Progenitor cell of endocrine pancreas (in vitro differentiated cells): ENCODE measurements around the gene ZNF12. TPM values are rescaled to one million over a fixed set of nuclear protein-coding genes. Genes with fewer than 3 reads are reported as not detected.

ENCODE experiments used
- DNase-seq: peaks from one replicate; pipeline ENCODE4 v3.0.0; 2021; ENCODE audit warnings: low spot score; ENCODE audit not compliant: unreplicated experiment
- H3K27ac Mint-ChIP-seq: 2 replicates; pipeline ENCODE4 v1.8.0; 2021; ENCODE audit warnings: mild to moderate bottlenecking, moderate library complexity, mixed read lengths
- H3K27me3 Mint-ChIP-seq: 2 replicates; pipeline ENCODE4 v1.8.0; 2021; ENCODE audit warnings: mixed read lengths
- H3K36me3 Mint-ChIP-seq: 2 replicates; pipeline ENCODE4 v1.8.0; 2022; ENCODE audit warnings: mixed read lengths; ENCODE audit not compliant: insufficient read depth
- H3K4me1 Mint-ChIP-seq: 2 replicates; pipeline ENCODE4 v1.8.0; 2021; ENCODE audit warnings: low read depth, mixed read lengths
- H3K4me3 Mint-ChIP-seq: 2 replicates; pipeline ENCODE4 v1.8.0; 2021; ENCODE audit warnings: low read depth, mild to moderate bottlenecking, moderate library complexity, mixed read lengths
- H3K9me3 Mint-ChIP-seq: 2 replicates; pipeline ENCODE4 v1.8.0; 2021; ENCODE audit warnings: low read depth, mixed read lengths
- total RNA-seq: library from RNA; stranded (reverse); gene quantifications from 2 replicates; pipeline ENCODE4 v1.2.1, GENCODE V29; 2021
- TF ChIP-seq, protein P1 (sequence below): fragments of 200-600 bp; sonication (generic); IDR thresholded peaks from one replicate; pipeline ENCODE4 v1.5.0; 2021; ENCODE audit warnings: antibody characterized with exemption, mild to moderate bottlenecking; ENCODE audit not compliant: unreplicated experiment

The ZNF12 gene
- total RNA-seq, 1 donor from 2014 or later: 28.8 TPM

DNA sequence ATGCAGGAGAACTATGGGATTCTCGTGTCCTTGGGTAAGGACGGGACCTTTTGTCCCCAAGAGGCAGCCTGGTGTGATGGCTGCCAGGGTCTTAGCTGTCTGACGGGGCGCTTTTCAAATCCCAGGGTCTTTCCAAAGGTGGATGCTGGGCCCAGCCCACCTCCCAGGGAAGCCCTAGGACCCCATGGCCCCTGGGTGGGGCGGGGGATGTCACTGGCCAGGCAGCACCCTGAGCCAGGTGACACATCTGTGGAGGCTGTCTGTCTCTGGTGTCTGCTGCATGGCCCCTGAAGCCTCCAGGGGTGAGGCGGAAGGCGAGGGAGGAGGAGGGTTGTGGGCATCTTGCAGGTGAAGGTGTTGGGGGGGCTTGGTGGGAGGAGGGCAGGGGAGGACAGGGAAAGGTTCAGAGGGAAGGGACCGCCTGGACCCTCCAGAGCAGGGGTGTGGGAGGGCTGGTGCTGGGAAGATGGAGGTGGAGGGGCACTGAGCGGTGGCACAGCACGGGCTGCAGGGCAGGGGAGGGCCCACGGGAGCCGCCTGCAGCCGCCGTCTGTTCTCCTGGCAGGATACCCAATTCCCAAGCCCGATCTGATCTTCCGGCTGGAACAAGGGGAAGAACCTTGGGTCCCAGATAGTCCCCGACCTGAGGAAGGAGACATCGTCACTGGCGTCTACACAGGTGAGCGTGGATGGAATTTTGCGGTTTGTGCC lies 62.7 kb downstream of the ZNF12 start:
- no peaks in the 10 kb centered on the region for H3K27me3 Mint-ChIP-seq
- DNase-seq: no peak
- H3K27ac Mint-ChIP-seq: no peak overlapping the region
- peaks cover 11% of the 10 kb centered on the region for H3K36me3 Mint-ChIP-seq
- H3K9me3 Mint-ChIP-seq: no peaks in the 10 kb centered on the region
- TF ChIP-seq, protein P1, sequence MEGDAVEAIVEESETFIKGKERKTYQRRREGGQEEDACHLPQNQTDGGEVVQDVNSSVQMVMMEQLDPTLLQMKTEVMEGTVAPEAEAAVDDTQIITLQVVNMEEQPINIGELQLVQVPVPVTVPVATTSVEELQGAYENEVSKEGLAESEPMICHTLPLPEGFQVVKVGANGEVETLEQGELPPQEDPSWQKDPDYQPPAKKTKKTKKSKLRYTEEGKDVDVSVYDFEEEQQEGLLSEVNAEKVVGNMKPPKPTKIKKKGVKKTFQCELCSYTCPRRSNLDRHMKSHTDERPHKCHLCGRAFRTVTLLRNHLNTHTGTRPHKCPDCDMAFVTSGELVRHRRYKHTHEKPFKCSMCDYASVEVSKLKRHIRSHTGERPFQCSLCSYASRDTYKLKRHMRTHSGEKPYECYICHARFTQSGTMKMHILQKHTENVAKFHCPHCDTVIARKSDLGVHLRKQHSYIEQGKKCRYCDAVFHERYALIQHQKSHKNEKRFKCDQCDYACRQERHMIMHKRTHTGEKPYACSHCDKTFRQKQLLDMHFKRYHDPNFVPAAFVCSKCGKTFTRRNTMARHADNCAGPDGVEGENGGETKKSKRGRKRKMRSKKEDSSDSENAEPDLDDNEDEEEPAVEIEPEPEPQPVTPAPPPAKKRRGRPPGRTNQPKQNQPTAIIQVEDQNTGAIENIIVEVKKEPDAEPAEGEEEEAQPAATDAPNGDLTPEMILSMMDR: no peak
- H3K4me3 Mint-ChIP-seq: no peak overlapping the region
- H3K4me1 Mint-ChIP-seq: peaks cover 4% of the 10 kb centered on the region

DNA sequence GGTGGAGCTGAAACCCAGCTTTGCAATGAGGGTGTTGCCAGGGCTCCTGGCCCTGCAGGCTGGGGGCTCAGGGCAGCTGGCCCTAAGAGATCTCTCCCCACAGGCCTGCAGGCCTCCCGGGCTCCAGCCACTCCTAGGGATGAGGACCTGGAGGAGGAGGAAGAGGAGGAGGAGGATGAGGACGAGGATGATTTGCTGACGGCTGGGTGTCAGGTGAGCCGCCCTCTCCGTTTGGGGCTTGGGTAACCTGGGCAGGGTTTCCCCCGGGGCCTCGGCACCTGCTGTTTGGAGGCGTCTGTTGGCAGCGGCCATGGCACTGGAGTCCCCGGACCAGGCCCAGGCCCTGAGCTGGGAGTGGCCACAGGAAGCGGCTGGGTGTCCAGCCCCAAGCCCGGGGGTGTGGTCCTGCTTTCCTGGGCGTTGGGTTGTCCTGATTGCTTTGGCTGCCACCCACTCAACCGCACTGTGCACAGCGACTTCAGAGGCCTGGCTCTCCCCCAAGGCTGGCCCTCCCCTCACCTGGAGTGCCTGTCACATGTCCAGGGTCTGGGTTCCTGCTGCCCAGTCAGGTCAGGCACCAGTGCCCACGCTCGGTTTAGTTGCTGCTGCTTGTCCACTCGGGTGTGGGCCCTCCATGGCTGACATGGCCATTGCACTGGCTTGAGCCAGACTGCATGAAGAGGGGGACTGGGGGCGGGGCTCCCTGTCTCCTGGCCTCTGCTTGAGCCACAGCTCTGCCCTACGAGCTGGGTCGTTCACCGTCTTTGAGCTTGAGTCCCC lies 63.7 kb downstream of the ZNF12 start:
- peaks cover 8% of the 10 kb centered on the region for H3K4me1 Mint-ChIP-seq
- DNase-seq: no peak
- H3K27me3 Mint-ChIP-seq: no peaks in the 10 kb centered on the region
- peaks cover 11% of the 10 kb centered on the region for H3K36me3 Mint-ChIP-seq
- no peak overlapping the region for H3K4me3 Mint-ChIP-seq
- TF ChIP-seq, protein P1: no peak
- no peaks in the 10 kb centered on the region for H3K9me3 Mint-ChIP-seq
- H3K27ac Mint-ChIP-seq: no peak overlapping the region

DNA sequence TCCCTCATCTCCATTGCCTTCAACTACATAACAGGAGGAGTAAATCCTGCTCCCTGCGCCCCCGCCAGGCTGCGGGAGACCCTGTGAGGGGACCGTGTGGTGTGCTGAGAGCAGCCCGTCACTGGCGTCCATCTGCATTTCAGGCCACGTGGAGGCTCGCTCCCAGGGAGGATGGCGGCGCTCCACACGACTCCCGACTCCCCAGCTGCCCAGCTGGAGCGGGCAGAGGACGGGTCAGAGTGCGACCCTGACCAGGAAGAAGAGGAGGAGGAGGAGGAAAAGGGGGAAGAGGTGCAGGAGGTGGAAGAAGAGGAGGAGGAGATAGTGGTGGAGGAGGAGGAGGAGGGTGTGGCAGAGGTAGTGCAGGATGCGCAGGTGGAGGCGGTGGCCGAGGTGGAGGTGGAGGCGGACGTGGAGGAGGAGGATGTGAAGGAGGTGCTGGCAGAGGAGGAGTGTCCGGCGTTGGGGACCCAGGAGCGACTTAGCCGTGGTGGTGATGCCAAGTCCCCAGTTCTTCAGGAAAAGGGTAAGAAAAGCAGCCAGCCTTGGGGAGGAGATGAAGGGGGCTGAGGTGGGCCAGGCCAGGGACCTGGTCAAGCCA lies 64.4 kb downstream of the ZNF12 start:
- H3K9me3 Mint-ChIP-seq: no peaks in the 10 kb centered on the region
- peaks cover 11% of the 10 kb centered on the region for H3K4me1 Mint-ChIP-seq
- TF ChIP-seq, protein P1: no peak
- H3K27ac Mint-ChIP-seq: no peak overlapping the region
- no peak for DNase-seq
- H3K36me3 Mint-ChIP-seq: peaks cover 11% of the 10 kb centered on the region
- H3K4me3 Mint-ChIP-seq: no peak overlapping the region
- no peaks in the 10 kb centered on the region for H3K27me3 Mint-ChIP-seq

DNA sequence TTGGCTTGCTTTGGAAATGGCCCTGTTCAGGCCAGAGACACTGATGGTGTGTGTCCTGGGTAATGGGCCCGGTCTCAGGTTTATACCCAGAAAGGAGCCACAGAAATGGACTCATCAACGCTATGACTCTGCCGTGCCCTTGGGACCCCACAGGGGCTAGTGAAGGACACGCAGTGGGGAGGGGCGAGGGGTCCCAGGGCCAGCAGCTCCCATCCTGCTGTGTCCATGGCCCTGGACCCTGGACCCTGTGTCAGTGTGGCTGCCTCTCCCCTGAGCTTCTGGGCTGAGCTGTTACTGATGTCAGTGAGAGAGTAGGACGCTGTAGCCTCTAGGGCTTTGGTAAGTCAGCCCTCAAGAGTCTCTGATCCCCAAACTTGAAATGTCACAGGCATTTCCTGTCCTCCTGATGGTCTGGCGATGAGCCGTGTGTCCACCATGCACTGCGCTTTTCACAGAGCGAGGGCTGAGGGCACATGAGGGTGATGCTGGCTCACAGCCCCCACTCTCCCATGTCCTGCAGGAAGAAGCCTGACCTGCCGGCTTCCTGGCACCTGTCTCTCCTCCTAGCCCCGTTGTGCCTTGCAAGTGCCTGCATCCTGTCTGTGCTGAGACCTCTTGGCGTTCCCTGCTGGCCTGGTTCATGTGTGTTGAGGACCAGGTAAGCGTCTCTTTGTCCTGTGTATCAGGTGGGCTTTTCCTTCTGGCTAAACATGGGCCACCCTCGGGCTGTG lies 65.3 kb downstream of the ZNF12 start:
- H3K36me3 Mint-ChIP-seq: peaks cover 10% of the 10 kb centered on the region
- TF ChIP-seq, protein P1: no peak
- no peaks in the 10 kb centered on the region for H3K9me3 Mint-ChIP-seq
- DNase-seq: no peak
- H3K27ac Mint-ChIP-seq: no peak overlapping the region
- no peaks in the 10 kb centered on the region for H3K27me3 Mint-ChIP-seq
- peaks cover 11% of the 10 kb centered on the region for H3K4me1 Mint-ChIP-seq
- no peak overlapping the region for H3K4me3 Mint-ChIP-seq

DNA sequence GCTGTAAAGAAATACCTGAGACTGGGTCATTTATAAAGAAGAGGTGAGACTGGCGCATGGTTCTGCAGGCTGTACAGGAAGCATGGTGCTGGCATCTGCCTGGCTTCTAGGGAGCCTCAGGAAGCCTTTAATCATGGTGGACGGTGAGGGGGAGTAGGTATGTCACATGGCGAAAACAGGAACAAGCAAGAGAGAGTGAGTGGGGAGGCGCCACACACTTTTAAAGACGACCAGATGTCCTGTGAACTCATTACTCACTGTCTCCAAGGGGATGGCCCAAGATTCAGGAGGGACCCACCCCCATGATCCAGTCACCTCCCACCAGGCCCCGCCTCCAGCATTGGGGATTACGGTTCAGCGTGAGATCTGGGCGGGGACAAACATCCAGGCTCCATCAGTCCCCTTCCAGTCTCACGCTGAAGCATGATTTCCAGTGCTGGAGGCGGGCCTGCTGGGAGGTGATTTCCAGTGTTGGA lies 66.5 kb downstream of the ZNF12 start:
- no peaks in the 10 kb centered on the region for H3K9me3 Mint-ChIP-seq
- no peak overlapping the region for H3K27ac Mint-ChIP-seq
- H3K4me1 Mint-ChIP-seq: peaks cover 12% of the 10 kb centered on the region
- no peaks in the 10 kb centered on the region for H3K27me3 Mint-ChIP-seq
- no peak for DNase-seq
- peak overlapping the region; percentile 35 for H3K4me3 Mint-ChIP-seq
- TF ChIP-seq, protein P1: no peak
- H3K36me3 Mint-ChIP-seq: peaks cover 10% of the 10 kb centered on the region
